Measurements from ENCODE around the gene TREM2.
"Not testable (repeated sequence)": the region's sequence is repeated elsewhere in the genome, so short reads cannot be mapped to it uniquely, and the experiment has no call there.

Gene TREM2

DNA sequence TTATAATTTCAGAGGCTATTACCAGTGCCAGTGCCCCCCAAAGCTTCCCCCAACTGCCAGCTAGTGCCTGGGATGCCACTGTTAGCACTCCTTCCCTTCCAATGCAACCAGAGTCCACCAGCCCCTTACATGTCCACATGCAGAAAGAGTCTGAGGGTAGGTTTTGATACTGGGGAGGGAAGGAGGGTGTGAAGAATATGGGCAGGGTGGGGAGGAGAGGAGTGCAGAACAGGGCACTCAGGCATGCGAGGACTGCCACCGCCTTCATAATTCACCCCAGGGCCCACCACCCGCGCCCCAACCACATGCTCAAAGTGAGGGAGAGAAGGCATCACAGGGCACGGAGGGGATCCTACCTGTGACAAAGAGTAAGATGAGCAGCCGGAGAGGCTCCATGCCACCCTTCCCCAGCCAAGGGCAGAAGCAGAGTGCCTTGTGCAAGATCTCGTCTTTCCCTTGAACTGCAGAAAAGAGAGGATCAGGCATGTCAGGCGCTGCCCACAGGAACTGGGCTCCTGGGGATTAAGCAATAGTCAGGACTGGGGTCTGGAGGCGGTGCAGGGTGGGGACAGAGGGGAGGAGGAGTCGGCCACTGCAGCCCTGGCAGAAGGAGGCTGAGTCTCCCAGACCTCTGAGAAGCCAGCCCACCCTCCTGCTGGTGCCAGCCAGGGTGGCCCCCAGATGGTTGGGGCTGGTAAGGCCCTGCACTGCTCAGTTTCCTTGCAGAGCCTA is at the start of gene TREM2:
Gene TREM2, minus strand, starts transcription at position 430 of the 732 bp plus-strand sequence. Its CDS starts 34 bp downstream, at position 396.
- no peak for DNase-seq

DNA sequence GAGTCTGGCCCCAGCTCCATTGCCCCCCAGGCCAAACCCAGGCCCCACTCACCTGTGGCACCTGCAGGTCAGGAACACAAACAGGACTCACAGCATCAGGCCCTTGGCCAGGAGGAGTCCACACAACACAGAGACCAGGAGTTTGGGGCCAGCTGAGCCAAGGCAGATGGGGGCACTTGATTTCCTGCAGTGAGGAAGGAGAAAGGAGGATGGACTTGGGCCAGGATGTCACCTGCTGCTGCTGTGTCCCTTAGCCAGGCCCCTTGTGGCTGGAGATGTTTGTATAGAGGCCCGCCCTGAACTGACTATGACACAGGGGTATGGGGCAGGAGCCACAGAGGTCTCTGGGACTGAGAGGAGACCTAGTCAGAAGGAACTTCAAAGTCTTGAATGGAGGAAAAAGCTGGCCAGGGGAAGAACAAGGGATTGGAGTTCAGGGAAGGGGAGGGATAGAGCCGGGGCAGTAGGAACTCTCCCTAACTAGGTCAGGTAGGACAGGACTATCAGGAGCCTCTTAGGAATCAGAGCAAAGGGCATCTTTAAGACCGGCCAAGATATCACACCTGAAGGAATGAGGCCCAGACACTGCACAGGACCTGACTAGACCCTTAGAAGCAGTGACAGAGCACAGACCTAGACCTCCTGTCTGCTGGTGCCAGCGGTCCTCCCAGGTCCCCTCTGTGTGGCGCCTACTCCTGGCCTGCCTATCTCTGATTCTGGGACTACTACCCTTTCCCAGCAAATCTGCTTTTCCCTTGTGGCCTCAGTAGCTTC is 46.8 kb upstream of the TREM2 start:
- DNase-seq, result peak; percentile 33

DNA sequence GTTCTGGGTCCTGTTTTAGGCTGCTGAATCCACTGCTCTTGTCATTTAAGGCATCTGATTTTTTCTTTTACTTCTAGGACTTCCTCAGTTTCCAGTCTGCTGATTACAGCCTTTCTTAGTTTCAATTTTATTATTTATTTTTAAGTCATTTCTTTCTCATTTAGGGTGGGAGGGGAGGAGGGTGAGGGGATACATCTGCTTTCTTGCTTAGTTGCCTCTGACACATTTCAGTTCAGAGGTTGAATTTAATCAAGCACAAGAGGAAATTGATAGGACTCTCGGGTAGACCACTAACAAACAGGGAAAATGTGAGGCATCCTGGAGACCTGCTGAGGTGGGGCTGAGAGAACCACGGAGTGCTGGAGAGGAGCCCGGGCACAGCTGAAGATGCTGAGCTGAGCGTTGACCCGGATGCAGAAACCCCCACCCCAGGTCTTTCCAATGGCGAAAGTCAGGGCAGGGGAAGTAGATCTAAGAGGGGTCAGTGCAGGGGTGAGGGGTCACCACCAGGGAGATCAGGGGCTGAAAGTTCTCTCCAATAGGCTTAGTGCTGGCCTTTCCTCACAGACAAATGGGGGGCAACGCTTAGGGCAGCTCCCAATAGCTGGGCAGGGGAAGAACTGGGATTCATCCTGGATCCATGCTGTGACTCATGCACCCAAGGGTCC is 45.7 kb upstream of the TREM2 start:
- DNase-seq, result no peak

DNA sequence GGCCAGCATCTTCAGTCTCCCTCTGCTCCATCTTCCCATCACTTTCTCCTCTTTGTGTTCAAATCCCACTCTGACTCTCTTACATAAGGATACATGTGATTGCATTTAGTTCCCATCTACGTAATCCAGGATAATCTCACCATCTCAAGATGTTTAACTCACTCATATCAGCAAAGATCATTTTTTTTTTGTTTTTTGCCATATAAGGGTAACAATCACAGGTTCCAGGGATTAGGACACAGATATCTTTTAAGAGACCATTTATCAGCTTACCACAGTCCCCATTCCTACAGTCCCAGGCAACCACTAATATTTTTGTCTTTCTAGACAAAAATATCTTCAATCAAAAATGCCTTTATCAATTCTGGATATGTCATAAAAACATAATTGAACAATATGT is 41.2 kb upstream of the TREM2 start:
- DNase-seq, result no peak

DNA sequence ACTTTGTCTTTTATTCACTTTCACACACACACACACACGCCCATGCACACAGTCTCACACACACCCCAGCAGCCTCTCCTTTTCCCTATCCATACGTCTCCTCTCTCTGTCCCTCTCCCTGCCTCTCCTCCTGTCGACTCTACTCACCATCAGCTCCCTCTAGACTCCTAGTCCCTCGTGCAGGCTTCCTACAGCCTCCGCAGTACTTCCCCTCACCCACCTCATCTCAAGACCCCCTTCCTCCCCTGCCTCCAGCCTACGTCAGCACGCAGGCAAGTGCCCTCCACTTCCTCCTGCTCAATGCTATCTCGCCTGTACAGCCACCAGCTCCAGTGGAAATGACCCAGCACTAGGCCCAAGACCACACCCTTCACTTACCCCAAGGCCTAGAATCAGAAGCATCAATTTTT is 38.9 kb upstream of the TREM2 start:
- DNase-seq, result no peak

DNA sequence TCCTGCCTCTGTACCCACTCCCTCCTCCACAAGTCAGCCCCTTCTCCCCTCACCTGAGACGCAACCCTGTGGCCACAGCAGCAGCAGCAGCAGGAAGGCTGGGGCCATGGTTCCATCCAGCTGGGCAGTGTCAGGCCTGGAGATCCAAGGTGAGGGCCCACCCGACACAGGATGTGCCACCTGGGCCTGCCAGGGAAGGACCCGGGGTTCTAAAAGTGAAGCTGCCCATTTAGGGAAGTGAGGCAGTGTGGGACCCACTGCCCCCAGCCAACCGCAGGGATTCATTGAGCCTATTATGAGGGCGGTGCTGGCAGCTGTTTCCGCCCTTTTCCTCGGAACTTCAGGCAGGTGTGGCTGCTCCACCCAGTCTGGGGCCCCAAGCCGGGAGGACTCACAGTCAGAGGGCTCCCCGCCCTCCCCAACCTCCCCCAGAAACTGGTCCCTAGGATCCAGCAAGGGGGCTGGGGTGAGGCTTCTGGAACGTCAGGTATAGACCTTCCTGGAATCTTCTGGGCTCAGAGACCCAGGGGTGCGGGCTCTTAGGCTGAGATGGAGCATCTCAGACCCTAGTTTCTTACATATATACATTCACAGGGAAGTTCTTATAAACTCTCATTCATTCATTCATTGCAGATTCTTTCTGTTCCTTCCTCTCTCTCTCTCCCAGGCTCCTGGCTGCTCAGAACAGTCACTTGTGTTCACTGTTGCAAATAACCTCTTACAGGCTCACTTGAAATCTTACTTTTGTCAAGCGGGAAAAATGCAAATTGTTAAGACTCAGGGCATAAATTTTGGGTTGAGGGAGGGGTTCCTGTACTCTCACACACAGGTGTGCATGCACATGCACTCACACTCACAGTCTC is 38.2 kb upstream of the TREM2 start, which contains the start of gene TREML2:
Gene TREML2, minus strand, starts transcription at position 249 of the 863 bp plus-strand sequence. Its CDS starts 141 bp downstream, at position 108.
- DNase-seq, result no peak

DNA sequence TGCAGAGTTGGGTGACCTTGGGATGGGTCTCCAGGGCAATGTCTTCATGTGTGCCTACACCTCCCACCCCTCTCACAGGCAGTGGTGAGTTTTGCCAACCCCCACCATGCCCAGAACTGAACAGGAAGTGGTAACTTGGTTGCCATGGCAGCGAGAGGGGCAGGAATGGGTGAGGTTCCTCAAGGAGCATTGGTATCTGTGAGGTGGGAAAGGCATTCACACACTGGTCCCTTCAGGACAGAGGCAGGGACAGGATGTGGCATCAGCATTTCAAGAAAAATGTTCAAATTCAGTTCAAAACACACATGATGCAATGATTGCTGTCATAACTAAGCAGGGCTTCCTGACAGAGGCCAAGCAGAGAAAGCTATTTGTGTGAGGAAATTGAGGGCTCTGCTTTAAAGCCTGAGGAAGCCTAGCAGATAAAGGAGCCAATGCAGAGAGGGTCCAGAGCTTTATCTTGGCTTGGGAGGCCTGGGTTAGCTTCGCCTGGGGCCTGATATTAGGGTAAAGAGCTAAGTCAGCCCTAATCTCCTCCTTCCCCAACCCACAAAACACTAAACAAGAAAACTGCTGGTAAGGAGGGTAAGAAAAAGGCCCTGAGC is 37.5 kb upstream of the TREM2 start:
- DNase-seq, result no peak

DNA sequence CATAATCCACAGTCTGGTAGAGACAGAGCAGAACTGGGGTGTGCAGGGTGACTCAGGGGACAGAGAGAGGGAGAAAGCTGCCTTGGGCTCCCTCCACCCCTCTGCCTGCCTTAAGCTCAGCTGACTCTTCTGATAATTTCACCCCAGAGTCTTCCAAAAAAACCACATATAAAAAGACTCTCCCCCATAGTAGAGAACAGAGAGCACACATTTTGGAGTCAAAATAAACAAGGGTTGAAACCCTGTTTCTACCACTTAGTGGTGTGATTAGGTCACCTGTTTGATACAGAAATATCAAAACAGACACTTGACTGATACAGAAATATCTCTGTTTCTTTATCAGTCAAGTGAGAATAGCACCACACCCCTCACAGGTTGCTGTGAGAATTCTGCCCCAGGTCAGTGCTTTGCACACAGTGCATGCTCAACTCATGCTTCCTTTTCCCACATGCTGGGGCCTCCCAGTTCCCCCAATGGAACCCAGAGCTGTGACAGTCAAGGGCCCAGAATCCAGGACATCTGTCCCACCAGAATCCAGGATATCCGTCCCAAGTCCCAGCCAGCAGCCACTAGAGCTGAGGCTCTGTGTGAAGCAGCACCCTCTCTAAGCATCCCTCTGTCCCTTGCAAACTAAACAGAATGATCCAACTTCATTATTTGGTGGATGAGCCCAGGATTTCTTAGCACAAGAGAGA is 36.8 kb upstream of the TREM2 start:
- DNase-seq, result no peak

DNA sequence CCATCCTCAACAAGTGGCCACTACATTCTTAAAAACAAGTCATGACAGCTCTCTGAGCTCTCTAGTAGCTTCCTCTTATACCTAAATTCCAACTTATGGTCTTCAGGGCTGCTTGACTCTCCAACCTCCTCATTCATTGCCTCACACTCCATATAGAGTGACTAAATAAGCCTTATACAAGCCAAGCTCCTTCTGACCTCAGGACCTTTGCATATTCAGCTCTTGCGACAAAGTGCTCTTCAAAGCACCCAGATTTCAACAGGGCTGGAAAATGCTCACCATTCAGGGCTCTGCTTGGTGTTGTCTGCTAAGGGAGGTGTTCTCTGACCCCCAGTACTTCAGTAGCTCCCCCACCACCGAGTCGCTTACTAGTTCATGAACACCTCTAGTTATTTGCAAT is 34.3 kb upstream of the TREM2 start:
- DNase-seq, result no peak

DNA sequence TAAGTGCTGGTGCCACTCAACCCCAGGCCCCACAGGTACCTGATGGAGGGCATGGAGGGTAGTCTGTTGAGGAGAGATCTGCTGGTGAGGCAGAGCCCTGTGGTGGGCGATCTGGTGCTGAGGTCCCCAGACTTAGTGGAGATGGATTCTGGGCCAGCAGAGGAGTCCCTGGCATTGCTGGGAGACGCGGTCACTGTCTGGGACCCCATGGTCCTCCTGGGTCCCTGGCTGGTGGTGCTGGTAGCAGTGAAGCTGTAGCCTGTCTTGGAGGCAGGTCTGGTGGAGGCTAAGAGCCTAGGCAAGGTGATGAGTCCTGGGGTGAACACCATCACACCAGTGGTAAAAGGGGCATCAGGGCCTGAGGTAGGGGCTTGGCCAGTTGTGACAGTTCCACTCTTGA is 31.5 kb upstream of the TREM2 start:
- no peak for DNase-seq

DNA sequence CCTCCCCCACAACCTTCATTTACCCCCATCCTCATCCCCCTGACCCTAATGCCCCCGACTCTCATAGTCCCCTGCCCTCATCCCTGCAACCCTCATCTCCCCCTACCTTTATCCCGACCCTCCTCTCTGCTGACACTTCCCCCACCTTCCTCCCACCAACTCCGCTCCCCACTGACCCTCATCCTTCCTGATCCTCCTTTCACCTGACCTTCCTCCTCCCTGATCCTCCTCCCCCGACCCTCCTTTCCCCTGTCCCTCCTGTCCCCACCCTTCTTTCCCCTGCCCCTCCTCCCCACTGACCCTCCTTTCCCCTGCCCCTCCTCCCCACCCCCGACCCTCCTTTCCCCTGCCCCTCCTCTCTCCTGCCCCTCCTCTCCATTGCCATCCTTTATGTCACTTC is 31.0 kb upstream of the TREM2 start:
- DNase-seq, result no peak

DNA sequence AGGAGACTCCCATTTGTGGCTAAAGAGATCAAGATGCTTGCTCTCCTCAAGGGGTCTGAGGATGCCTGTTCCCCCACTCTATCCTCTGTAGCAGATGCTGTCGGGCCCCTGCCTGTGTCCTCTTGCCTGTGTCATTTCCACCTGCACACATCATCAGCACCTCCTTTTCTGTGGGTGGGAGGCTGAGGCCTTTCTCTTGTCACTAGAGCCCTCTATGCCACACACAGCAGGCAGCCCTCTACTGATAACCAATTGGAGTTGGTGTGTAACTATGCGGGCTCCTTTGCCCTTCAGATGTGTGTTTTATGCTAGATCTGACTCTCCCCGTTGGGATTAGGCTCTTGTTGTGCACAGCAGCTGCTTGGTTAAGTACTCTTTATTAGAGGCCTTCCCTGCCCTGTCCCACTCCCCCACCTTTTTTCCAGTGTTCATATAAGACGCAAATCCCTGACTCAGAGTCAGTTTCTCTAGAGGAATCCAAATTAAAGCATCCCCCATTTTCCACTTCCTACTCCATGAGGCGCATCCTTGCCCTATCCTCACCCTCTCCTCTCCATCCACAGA is 30.3 kb upstream of the TREM2 start:
- DNase-seq, result no peak

DNA sequence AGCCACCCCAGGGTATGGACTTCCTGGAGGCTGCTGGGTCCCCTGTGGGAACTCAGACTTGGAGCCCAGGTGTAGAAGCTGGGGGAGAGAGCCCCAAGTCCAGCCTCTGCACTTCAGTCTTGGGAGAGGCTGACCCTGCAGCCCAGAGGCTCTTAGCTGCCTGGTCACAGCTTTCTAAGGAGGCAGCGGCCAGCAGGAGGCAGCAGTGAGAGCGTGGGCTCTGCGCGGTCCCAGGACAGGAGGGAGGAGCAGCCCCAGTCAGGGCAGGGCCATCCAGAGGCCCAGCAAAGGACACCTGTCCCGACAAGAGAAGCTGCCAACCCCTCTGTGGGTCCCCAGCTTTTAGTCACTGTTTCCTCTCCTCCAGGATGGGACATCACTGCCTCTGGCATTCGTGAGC is 28.7 kb upstream of the TREM2 start:
- DNase-seq, result no peak

DNA sequence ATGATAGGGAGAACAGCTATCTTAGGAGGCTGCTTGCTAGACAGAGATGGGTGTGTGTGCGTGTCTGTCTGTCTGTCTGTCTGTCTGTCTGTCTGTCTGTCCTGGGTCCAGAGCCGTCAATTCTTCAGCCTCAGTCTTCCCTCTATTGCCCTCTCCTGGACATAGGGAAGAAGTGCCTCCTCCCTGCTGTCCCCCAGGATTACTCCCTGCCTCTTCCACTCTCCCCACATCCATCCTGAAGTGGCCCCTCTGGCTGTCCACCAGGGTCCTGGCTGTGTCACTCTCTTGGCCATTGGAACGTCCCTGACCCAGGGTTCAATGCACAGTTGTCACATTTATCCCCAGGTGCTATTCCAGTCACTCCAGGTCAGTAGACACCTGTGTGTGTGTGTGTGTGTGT is 27.9 kb upstream of the TREM2 start:
- DNase-seq, result no peak

DNA sequence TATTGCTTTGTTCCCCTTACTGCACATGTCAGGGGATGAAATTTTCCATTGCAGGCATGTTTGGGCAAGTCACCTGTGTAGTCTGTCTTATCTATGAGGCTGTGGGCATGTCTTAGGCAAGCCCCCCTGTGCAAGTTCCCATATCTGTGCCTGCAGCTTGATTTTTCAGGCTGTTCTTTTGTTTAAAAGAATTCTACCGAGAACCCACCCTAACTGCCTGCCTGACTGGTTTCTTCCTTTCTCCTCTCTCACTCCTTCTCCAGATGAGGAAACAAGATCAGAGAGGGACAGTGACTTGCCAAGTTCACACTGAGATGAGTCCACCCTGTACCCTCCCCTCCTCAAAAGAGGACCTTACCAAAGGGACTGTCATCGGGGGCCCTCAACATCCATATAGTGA is 27.1 kb upstream of the TREM2 start:
- DNase-seq, result no peak

DNA sequence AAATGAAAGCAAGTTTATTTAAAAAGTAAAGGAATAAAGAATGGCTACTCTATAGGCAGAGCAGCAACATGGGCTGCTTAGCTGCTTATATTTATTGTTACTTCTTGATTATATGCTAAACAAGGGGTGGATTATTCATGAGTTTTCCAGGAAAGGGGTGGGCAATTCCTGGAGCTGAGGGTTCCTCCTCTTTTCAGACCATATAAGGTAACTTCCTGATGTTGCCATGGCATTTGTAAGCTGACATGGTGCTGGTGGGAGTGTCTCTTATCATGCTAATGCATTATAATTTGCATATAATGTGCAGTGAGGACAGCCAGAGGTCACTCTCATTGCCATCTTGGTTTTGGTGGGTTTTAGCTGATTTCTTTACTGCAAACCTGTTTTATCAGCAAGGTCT is 26.1 kb upstream of the TREM2 start:
- not testable (repeated sequence) for DNase-seq

DNA sequence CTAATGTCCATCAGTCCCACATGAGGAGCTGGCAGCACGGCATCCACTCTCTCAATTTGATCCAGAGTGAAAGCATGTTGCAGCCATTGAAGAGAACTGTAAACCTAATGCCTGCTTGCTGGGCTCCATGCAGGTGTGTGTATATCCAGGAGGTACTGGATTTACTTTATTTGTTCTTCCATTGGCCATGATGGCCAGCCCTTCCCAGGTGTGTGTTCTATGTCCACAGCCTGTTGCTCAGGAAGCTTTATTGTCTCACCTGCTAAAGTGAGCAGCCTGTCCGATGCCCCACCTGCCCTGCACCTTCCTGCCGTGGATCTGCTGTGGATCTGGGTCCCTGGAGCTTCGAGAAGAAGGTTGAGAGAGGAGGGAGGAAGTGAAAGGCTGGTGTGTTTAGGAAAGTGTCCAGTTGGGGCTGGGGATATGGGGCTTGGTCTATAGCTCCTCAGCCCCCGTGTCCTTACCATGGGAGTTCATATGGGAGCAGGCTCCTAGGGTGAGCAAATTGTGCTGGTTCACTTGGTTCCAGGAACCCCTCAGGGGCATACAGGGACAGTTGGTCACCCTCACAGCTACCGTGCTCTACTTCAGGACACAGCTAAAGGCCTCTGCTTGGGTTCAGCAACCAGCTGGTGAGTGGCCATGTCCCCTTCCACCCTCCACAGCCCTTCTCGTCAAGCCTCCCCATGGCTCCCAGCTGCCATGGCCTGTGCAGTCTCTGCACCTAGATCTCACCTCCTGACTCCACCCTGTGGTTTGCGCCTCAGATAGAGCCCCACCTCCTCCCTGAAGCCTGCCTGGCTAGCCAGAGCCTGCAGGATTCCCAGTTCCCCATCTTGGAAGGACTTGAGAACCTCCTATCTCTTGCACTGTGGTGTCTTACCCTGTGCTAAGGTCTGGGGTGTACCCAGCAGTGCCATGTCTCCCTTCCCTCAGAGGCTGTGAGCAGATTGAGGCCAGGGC is 25.3 kb upstream of the TREM2 start:
- DNase-seq, result peak; percentile 93

DNA sequence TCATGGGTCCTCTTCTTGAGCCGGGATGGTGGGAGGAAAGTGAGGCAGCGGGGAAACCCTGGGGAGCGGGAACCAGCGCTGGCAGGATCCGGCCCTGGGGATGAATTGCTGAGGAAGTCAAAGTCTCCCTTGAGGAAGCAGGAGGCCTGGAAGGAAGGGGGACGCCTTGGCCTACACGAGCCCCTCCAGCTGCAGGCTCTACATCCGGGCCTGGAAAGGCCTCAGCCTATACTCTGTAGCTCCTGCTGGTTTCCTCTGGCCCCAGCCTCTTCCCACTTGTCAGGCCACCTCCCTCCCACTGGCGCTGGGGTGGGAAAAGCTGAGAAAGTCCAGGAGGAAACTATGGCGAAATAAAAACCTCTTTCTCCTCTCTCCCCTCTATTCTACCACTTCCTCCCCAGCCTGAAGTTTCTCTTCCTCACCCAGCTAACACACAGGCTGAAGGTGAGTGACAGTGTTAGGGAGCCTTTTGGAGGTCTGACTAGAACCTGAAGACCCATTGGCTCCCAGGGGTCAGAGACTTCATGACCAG is 23.2 kb upstream of the TREM2 start:
- DNase-seq, result no peak

DNA sequence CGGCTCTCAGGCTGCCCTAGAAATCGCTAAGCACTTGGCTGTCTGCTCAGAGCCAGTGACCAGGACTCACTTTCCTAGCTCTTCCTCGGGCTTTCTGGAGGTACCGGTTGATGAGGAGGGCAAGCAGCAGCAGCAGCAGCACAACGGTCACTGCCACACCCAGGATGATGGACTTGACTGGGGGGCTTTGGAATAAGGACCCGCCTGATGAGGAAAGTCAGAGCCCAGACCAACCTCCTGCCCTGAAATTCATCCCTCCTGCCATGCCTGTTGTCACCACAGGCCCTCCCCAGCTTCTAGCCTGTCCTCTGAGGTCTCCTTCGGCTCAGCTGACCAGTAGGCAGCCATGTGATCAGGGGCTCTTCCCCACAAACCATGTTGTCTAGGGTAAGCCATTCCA is 21.8 kb upstream of the TREM2 start:
- no peak for DNase-seq
